NCI-H146 treated with DMSO at 0.1 percent for 48 hours (cell line): Measurements from ENCODE around the gene MR1.

Experiments
- DNase-seq: peaks from one replicate; lab custom pipeline; 2025; ENCODE audit not compliant: unreplicated experiment; lab: John Stamatoyannopoulos, UW

Gene MR1

DNA sequence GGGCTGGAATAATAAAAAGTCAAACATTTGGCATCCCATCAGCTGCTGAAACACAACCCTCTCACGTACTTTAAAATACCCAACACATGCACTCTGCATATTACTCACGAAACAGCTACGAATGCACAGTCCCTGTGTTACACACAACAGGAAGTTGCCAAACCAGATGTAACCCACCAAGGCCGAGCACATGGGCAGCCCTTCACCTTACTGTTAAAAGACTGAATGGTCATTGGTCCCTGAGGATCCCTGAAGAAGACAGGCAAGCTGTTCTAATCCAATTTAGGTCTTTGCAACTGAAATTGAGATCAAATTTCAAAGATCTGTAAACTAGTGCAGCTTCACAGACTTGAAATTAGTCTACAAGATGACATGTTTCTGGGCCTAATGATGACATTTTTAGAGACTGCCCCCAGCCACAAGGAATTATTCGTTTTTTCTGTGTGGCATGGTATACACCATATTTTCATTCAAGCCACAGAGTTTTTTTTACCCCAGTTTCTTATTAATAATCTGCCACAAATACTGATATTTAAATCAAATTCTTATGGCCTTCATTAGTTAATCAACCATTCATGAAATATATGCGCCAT is 29.1 kb downstream of the MR1 start:
- no peak for DNase-seq

DNA sequence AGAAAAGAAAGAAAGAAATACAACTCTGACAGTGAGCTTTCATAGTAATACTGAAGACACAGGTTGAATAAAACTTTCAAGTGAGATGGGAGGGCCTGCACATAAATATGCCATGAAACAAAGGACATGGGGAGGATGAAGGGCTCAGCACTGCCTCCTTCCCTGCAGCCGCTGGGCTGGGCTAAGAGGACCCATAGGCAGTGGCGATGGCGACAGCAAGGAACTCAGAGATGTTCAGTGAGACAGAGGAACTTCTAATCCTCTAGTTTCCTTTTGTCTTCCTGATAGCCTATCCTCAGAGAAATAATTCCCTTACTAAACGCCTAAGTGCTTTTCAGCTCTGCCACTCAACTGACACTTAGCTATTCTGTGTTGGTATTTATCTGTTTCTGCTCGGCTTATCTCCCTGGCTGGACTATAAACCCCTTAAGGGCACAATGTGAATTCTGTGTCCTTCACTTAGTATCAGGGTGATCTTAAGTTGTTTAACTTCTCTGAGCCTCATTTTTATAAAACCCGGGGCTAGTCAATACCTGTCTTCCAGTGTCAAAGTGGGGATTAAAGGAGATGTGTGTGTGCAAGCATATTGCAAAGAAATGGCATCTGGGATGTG is 30.3 kb downstream of the MR1 start:
- DNase-seq, result no peak

DNA sequence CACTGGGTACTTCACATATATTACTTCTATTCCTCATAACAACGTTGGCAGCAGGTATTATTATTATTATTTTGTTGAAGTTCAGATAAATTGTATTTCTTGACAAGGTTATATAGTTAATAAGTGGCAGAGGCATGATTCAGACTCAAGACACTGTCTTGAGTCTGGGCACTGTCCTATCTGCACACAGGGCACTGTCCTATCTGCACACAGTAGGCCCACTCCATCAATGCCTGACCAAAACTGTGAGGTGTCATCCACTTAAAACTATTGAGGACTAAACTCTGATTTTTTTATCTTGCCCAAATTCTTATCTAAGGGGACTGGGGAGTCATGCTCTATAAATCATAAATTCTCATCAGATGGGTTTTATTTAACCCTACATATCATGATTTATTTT is 30.9 kb downstream of the MR1 start:
- DNase-seq, result no peak

DNA sequence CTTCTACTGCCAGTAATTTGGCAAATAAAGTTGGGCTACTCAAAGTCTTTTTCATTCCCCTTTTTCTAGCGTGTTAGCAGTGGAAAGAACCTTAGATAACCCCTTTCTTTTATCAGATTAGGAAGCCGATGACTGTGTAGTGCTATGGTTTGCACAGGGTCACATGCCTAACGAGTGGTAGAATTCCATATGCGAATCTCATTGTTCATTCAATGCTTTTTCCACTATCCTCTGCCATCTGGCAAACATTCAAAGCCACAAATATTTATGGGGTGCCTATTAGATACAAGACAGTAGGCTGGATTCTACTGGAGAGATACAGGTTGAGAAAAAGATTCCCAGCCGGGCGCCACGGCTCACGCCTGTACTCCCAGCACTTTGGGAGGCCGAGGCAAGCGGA is 39.9 kb downstream of the MR1 start:
- no peak for DNase-seq

DNA sequence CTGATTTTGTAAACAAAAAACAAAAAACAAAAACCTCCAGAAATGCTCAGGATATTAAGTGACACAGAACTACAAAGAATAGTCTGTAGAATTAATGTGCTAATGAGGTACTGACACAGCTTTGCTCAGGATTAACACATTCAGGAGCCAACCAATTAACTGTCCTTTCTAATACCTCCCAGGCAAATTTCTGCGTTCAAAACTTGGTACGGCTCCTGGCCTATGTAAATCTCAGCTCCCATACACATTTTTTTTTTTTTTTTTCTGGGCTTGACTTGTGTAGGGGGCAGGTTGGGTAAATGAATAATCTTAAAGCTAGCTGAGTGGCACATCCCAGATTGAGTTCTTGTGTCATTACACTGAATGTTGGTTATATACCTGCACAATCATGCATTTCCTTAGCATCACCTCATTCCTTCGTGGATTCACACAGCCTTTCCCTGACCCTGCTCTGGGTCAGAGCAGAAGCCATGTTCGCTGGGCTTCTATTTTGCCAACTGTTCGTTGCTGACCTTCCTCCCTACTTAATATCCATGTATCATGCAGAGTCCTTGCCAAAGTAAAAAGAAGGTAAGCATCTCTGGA is 42.1 kb downstream of the MR1 start:
- no peak for DNase-seq

DNA sequence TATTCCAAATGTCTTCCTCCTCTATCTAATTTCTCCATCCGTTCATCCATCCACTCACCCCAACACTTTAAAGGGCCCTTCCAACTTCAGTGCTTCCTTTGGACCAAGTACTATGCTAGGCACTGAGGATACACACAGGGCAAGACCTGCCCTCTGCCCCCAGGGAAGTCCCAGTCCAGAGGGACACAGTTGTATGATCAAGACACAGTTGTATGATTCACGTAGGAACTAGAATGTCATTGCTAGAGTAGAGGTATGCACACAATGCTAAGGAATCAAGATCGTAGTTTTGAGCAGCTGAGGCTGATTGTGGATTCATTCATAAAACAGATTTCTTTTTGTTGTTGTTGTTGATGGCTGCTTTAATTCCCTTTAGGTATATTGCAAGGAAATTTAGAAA is 43.1 kb downstream of the MR1 start:
- no peak for DNase-seq

DNA sequence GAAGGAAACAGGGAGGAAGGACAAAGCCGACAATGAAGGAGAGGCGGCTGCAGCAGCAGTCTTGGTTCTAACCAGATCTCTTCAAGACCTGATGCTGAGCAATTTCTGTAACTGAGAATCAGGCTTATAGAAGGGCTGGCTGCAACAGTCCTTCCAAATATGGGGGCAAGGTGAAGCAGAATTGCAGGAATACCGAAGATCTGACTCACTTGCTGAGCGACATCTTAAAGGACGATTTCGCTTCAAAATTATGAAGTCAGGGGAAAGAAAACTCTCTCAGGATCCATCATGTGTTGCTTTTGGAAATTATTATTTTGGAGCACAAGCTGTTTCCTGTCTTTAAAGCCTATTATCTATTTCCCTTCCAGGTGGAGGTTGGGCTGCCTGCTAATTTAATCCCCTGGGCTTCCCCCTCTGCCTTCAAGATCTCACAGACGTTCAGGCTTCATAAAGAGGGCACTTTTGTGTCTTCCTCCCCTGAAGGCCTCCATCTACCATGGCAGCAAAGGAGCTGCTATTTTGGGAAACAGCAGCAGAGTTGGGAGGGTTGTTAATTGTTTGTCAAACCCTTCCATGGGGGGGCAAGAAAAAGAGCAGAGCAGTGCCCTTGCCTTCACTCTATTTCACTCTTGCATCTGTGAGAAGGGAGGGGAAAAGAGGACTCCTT is 43.9 kb downstream of the MR1 start:
- DNase-seq, result no peak

DNA sequence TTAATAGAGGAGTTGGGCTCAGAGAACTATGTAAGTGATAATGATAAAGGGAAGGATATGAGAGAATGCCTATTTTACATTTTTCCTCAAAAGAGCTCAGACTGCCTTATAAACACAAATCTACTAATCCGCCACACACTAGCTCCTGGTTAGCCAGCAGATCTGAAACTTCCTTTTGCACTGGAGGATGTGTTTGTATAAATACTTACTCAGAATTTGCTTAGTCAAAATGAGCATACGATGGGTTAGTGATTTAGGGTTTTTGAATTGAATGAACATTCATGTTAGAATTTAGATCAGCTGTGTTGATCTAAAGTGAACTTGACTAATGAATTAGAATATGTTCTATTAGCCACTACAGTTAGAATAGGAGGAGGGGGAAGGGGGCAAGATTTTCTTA is 45.6 kb downstream of the MR1 start:
- DNase-seq, result no peak

DNA sequence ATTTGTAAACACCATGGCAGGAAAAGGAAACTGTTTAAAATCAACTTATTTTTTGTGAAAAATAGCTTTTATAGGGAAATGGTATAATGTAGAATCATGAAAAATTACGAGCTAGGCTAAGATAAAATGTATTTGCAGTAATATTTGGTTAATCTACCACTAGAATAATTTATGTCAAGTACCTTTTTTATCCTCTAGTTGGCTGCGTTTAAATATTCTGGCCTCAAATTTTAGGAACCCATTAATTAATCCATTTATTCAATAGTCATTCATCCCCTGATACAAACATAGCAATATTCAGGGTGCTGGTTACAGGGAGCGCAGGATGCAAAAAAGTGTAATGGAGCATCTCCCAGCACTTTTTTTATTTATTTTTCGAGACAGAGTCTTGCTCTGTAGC is 46.1 kb downstream of the MR1 start:
- DNase-seq, result no peak

DNA sequence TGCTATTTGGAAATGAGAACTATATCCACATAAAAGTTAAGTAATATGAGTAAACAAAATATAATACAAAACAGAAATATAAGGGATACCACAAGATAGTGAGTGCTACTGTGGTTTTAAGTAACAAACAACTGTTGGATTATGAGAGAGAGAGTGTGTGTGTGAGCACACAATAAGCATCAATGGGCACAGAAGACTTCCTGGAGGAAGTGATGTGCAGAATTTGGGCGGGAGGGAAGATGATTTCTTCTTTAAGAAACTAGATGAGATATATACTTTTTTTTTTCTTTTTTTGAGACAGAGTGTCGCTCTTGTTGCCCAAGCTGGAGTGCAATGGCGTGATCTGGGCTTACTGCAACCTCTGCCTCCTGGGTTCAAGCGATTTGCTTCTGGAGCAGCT is 46.8 kb downstream of the MR1 start:
- no peak for DNase-seq

DNA sequence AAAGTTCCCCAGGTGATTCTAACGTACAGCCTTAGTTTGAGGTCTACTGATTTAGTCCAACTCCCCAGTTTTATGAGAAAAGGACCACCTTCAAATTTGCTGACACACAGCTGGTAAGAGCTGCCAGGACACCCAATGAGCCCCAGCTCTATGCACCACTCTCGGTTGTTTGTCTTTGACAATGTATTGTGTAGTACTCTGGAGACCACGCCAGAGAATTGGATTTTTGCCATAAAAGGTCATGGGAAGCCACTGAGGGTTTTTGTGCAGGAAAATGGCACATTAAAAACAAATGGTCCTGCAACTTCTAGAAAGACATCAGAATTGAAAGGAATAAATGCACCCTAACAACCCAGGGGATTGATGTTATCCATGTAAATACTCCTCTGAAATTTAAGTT is 47.6 kb downstream of the MR1 start:
- DNase-seq, result no peak

DNA sequence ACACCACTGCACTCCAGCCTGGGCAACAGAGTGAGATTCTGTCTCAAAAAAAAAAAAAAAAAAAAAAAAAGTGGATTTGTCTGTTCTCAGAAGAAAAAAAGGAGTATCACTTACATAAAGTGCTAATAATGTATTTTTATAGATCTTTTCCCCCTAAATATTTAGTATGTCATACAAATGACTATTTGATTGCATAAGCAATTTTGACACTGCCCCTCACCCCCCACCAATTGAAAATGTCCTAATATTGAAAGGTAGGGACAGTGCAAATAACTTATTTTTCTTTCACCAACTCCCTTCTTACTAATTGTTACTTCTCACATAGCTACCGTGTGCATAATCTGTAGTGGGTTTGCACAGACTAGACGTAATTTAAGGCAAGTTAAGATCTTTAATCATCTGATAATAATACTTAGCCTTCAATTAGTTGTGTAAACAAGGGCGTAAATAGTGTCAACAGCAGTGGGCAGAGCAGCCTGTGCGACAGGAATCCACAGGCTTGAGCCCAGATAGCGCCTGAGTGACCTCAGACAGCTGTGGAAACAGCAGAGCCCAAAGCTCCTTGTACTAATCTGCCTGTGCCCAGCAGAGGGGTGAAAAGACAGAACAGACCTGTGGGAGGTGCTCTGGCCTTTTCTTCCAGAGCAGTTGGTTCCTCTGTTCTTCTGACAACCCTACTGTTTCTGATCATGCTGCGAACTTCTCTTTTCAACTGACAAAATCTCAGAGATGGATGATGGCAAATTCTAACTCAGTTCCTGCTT is 50.2 kb downstream of the MR1 start:
- peak; percentile 79 for DNase-seq

DNA sequence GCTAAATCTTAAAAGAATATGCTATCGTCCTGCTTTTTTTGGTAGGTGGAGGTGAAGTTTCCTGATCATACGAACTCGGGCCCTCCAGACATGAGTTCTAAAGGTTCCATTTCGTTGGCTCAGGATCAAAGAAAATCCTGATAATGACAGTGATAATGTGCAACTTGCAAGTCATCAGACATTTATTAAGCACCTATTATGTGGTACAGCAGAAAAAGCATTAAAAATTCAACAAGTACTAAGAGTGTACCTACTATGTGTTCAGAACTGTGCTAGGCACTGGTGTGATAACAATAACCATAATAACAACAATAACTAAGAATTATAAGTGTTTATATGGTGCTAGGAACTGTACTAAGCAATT is 50.8 kb downstream of the MR1 start:
- DNase-seq, result no peak

DNA sequence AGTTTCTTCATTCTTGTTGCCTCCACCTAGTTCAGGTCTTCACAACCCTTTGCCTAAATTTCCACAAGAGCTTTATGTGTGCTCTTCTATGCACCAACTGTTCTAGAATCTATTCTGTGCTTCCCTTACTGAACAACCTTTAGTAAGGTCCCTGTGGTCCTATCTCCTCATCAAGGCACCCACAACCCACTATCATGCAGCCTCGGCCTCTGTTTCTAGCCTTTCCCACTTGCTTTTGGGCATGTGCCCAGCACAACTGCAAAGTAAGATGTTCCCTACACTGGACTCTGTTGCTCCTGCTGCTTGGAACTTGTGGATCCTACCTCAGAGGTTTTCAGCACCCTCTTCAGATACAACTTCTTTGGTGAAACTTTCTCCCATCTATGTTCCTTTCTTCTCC is 52.3 kb downstream of the MR1 start:
- DNase-seq, result no peak

DNA sequence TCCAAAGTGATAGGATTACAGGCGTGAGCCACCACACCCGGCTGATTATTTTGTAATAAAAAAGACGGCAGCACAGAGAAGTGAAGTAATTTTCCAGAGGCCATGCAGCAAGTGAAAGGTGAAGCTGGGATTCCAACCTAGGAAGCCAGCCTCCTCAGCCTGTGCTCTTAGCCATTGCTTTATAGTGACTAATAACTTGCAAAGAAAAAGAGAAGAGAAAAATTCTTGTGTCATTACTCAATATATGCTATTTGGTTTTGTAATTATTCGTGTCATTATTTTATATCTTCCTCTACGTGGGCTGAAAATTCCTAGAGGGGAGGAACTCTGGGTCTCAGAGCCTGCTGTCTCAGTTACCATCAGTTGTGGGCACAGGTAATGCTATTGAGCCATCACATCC is 53.1 kb downstream of the MR1 start:
- no peak for DNase-seq

DNA sequence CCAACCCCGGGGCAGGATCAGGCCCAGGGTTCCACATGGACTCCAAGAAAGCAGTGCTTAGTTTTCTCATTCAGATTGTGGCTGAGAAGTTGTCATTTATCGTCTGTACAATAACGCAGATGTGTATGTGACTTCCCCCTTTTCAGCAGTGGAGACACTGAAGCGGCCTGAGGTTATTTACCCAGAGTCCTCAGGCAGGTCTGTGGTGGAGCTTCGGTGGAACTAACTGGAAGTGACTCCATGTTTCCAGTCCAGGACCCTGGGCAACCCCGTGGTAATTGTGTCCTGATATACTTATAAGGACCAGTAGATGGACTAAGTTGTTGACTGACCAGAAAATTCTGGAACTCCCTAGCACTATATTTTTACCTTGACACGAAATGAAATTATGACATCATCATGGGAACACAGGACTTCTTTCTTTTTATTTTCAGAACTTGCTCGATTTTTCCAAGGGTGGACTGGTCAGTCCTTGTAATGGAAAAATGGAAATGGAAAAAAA is 53.7 kb downstream of the MR1 start:
- DNase-seq, result no peak

DNA sequence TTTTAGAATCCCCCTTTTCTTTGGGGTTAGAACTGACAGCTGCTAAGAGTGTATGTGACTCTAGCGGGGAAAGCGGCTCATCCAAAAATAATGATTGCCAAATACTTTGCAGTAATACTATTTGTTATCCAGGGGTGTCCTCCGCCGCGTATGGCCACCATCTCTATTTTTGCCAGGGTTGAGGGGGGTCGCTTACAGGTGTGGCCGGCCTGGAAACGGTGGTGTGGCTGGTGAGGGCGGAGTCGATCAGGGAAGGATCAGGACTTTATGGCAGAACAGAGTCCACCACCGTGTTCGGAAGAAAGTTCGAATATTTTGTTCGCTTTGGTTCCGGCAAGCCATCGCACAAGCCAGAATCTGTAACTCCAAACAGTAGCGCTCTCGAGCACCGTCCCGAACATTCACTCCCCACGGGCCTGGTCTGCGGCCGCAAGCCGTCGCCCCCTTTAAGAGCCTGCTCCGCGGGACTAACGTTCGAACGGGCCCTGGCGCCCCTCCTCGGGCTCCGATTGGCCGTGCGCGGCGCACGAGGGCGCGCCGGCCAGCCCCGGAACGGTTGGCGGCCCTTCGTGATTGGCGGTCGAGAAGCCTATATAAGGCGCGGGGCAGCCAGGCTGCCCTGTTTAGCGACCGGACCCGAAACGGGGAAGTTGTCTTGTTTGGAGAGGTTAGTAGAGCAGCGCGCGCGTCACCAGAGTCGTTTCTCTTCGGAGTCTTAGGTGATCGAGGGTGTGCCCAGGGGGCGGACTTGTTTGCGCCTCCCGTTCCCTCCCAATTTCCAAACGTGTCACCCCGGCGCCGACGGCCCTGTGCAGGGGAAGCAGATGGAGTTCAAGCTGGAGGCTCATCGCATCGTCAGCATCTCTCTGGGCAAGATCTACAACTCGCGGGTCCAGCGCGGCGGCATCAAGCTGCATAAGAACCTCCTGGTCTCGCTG is 54.6 kb downstream of the MR1 start, which contains the start of gene IER5:
Gene IER5, plus strand, starts transcription at position 622 of the 938 bp plus-strand sequence. Its CDS starts 203 bp downstream, at position 825.
- peak; percentile 93 for DNase-seq

DNA sequence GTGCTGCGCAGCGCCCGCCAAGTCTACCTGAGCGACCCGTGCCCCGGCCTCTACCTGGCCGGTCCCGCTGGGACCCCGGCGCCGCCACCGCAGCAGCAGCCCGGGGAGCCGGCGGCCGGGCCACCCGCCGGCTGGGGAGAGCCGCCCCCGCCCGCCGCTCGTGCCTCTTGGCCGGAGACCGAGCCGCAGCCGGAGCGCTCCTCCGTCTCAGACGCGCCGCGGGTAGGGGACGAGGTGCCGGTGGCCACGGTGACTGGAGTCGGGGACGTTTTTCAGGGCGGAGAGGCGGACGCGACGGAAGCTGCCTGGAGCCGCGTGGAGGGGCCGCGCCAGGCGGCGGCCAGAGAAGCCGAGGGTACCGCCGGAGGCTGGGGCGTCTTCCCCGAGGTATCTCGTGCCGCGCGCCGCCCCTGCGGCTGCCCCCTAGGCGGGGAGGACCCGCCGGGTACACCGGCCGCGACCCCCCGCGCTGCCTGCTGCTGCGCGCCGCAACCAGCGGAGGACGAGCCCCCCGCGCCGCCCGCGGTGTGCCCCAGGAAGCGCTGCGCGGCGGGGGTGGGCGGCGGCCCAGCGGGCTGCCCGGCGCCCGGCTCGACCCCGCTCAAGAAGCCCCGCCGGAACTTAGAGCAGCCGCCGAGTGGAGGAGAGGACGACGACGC is 55.4 kb downstream of the MR1 start:
- DNase-seq, result no peak

DNA sequence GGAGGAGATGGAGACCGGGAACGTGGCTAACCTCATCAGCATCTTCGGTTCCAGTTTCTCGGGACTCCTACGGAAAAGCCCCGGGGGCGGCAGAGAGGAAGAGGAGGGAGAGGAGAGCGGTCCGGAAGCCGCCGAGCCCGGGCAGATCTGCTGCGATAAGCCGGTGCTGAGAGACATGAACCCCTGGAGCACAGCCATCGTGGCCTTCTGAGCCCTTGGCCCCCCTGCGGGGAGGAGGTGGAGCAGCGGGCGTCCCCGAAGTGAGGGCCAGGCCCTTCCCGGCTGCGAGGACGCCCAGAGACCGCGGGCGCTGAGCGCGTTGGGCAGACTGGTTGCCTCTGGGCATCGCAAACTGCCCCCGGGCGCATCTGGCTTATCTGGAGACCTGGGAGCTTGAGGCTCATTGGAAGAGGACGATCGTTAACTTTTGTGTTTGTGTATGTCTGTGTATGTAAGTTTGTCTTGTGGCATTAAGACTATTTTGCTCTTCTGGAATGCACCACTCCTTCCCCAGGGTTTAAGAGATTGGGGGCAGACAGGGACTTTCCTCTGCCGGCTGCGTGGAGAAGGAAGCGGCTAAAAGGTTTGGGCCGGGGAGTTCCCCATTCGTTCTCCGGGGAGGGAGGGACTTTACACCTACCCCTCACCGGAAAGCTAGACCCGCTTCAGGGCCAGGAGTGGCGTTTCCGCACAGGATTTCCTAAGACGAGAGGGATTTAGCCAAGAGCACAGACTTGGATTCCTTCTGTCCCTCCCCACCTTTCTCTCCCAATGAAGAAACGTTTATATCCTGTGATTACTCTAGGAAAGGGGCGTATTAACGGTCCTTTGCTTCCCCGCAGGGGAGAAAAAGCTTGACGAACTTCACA is 56.1 kb downstream of the MR1 start:
- DNase-seq, result peak; percentile 39
